AG04450 (cell line): Measurements from ENCODE around the gene FAM13A. TPM values are rescaled to one million over a fixed set of nuclear protein-coding genes. Genes with fewer than 3 reads are reported as not detected.

Experiments
- CTCF ChIA-PET: fragments of 300-600, 350-600 bp; formaldehyde crosslinking; extraction: SDS; loops from one replicate; lab custom pipeline; 2022; ENCODE audit warnings: antibody characterized with exemption, inconsistent platforms; lab: Charles Lee
- POLR2A ChIA-PET: fragments of 350-600 bp; formaldehyde crosslinking; extraction: SDS; loops from one replicate; lab custom pipeline; 2021; ENCODE audit warnings: antibody characterized with exemption, inconsistent platforms; lab: Yijun Ruan, JAX
- DNase-seq: peaks from one replicate; pipeline ENCODE4 v3.0.0-alpha.2; 2011; ENCODE audit warnings: low read depth, low spot score
- H3K27ac ChIP-seq: one replicate; pipeline ENCODE4 v1.5.1; 2012; ENCODE audit warnings: low read depth, low read length, control low read depth
- H3K27me3 ChIP-seq: one replicate; pipeline ENCODE4 v1.6.0; 2012; ENCODE audit warnings: low read length; ENCODE audit not compliant: control insufficient read depth, insufficient read depth
- H3K4me3 ChIP-seq: 2 replicates; pipeline ENCODE4 v1.5.1; 2011; ENCODE audit warnings: mild to moderate bottlenecking, low read depth, low read length, control low read depth
- H3K9me3 ChIP-seq: 2 replicates; pipeline ENCODE4 v1.5.1; 2012; ENCODE audit warnings: low read length; ENCODE audit not compliant: control insufficient read depth, insufficient read depth
- CTCF ChIP-seq: IDR thresholded peaks from 2 replicates; pipeline ENCODE4 v1.5.1; 2011; ENCODE audit warnings: low read depth, low read length, control low read depth, inconsistent platforms
- polyA plus RNA-seq: library from polyadenylated mRNA; depleted of rRNA; stranded (reverse); fragments of >200 nt; gene quantifications from 2 replicates; pipeline ENCODE4 v1.2.3, GENCODE V29; 2011

FAM13A gene
- polyA plus RNA-seq, 1 experiment, result 27.6 TPM

GRCh38 chr4:88820698-88821415 is 236.1 kb downstream of the FAM13A start:
- Histone ChIP-seq H3K27ac (no peak overlapping the region), H3K4me3 (peak overlapping the region; percentile 78), H3K9me3 (no peaks in the 10 kb centered on the region), H3K27me3 (no peaks in the 10 kb centered on the region)
- no peak for TF ChIP-seq CTCF
- DNase-seq, result no peak
- POLR2A ChIA-PET, result no interaction called here
- CTCF ChIA-PET, result interaction anchor here (0.6 to 6.3 kb wide), 4 partner anchors 160 to 281 kb away, joined by 3 to 163 read pairs (median 3); no protein-coding TSS in a partner anchor

- Histone ChIP-seq H3K27me3 (no peaks in the 10 kb centered on the region), H3K9me3 (no peaks in the 10 kb centered on the region), H3K4me3 (peak overlapping the region; percentile 78), H3K27ac (no peak overlapping the region)
- DNase-seq, result no peak
- CTCF ChIA-PET, result interaction anchor here (0.7 to 6.3 kb wide), 8 partner anchors 25 to 281 kb away, joined by 3 to 163 read pairs (median 4); no protein-coding TSS in a partner anchor
- TF ChIP-seq CTCF, result no peak
- POLR2A ChIA-PET, result no interaction called here
These were observed 236.9 kb downstream of the FAM13A start for GRCh38 chr4:88819818-88820697.

GRCh38 chr4:88818631-88819470 is 238.1 kb downstream of the FAM13A start:
- peak; percentile 60 for TF ChIP-seq CTCF
- ChIA-PET CTCF (interaction anchor here (0.5 to 6.3 kb wide), 21 partner anchors 11 to 311 kb away, joined by 3 to 163 read pairs (median 3); no protein-coding TSS in a partner anchor), POLR2A (no interaction called here)
- no peaks in the 10 kb centered on the region for H3K9me3 ChIP-seq
- peak; percentile 20 for DNase-seq
- H3K27me3 ChIP-seq, result no peaks in the 10 kb centered on the region
- no peak overlapping the region for H3K27ac ChIP-seq
- H3K4me3 ChIP-seq, result no peak overlapping the region

- H3K9me3 ChIP-seq, result no peaks in the 10 kb centered on the region
- CTCF ChIA-PET, result interaction anchor here (1.7 to 6.3 kb wide), 3 partner anchors 198 to 226 kb away, joined by 3 to 163 read pairs (median 4); no protein-coding TSS in a partner anchor
- POLR2A ChIA-PET, result no interaction called here
- no peak overlapping the region for H3K27ac ChIP-seq
- no peaks in the 10 kb centered on the region for H3K27me3 ChIP-seq
- TF ChIP-seq CTCF, result no peak
- H3K4me3 ChIP-seq, result no peak overlapping the region
- no peak for DNase-seq
These were observed 239.2 kb downstream of the FAM13A start for GRCh38 chr4:88817740-88818139.
